Measurements from ENCODE around the gene OSBPL10.
A peak's percentile ranks its signal among the peaks of the same experiment; 100 is the strongest.
"Not testable (repeated sequence)": the region's sequence is repeated elsewhere in the genome, so short reads cannot be mapped to it uniquely, and the experiment has no call there.

OSBPL10 gene

GRCh38 chr3:32018757-32019564 is 37.9 kb upstream of the OSBPL10 start:
- no peak for DNase-seq (ENCODE audit: low read depth)
- no peak overlapping the region for H3K4me3 ChIP-seq (ENCODE audit: low read depth, low read length)
- TF ChIP-seq CTCF (IDR thresholded peaks at IDR 0.05; ENCODE audit: control insufficient read depth, extremely low read depth, insufficient read depth), result peak; percentile 63

- H3K4me3 ChIP-seq (ENCODE audit: low read depth, low read length), result no peak overlapping the region
- DNase-seq (ENCODE audit: low read depth), result no peak
- no peak for TF ChIP-seq CTCF (IDR thresholded peaks at IDR 0.05; ENCODE audit: control insufficient read depth, extremely low read depth, insufficient read depth)
These were observed 36.2 kb upstream of the OSBPL10 start for GRCh38 chr3:32017286-32017685.

DNA sequence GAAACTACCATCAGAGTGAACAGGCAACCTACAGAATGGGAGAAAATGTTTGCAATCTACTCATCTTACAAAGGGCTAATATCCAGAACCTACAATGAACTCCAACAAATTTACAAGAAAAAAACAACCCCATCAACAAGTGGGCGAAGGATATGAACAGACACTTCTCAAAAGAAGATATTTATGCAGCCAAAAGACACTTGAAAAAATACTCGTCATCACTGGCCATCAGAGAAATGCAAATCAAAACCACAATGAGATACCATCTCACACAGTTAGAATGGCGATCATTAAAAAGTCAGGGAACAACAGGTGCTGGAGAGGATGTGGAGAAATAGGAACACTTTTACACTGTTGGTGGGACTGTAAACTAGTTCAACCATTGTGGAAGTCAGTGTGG is 34.6 kb upstream of the OSBPL10 start:
- not testable (repeated sequence) for H3K4me3 ChIP-seq (ENCODE audit: low read depth, low read length); DNase-seq (ENCODE audit: low read depth)

DNA sequence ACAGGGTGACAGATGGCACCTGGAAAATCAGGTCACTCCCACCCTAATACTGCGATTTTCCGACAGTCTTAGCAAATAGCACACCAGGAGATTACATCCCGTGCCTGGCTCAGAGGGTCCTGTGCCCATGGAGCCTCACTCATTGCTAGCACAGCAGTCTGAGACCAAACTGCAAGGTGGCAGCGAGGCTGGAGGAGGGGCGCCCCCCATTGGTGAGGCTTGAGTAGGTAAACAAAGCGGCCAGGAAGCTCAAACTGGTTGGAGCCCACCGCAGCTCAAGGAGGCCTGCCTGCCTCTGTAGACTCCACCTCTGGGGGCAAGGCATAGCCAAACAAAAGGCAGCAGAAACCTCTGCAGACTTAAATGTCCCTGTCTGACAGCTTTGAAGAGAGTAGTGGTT is 29.6 kb upstream of the OSBPL10 start:
- not testable (repeated sequence) for H3K4me3 ChIP-seq (ENCODE audit: low read depth, low read length); DNase-seq (ENCODE audit: low read depth)

GRCh38 chr3:32009957-32010356 is 28.9 kb upstream of the OSBPL10 start:
- TF ChIP-seq CTCF (IDR thresholded peaks at IDR 0.05; ENCODE audit: control insufficient read depth, extremely low read depth, insufficient read depth), result no peak
- no peak for DNase-seq (ENCODE audit: low read depth)
- no peak overlapping the region for H3K4me3 ChIP-seq (ENCODE audit: low read depth, low read length)

DNA sequence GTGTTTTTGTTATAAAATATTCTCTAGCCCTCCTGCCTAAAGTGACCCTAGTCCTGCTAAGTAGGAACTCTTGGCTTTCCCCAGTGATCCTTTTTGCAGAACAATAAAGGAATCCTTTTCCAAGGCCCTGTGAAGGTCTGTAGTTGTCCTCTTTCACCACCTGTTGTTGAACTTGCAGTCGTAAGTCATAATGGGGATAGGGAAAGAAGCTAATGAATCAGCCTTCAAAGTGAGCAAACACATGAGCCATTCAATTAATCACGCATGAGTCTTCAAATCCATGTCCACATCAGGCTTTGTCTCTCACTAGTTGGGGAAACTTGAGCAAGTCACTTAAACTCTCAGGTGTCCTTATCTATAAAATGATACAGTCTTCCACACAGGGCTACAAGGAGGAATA is 28.0 kb upstream of the OSBPL10 start:
- DNase-seq (ENCODE audit: low read depth), result no peak
- TF ChIP-seq CTCF (IDR thresholded peaks at IDR 0.05; ENCODE audit: control insufficient read depth, extremely low read depth, insufficient read depth), result no peak
- H3K4me3 ChIP-seq (ENCODE audit: low read depth, low read length), result no peak overlapping the region

- no peak for DNase-seq (ENCODE audit: low read depth)
- no peak overlapping the region for H3K4me3 ChIP-seq (ENCODE audit: low read depth, low read length)
- 0 out of 2 replicates have a peak, but pooled peaks have one; percentile 12 for TF ChIP-seq CTCF (IDR thresholded peaks at IDR 0.05; ENCODE audit: control insufficient read depth, extremely low read depth, insufficient read depth)
These were observed 23.2 kb upstream of the OSBPL10 start for GRCh38 chr3:32004113-32004765.

- no peak for TF ChIP-seq CTCF (IDR thresholded peaks at IDR 0.05; ENCODE audit: control insufficient read depth, extremely low read depth, insufficient read depth)
- no peak overlapping the region for H3K4me3 ChIP-seq (ENCODE audit: low read depth, low read length)
- no peak for DNase-seq (ENCODE audit: low read depth)
These were observed 22.3 kb upstream of the OSBPL10 start for GRCh38 chr3:32003380-32003779.
